Fibroblast of skin of right biceps (primary cell): ENCODE results near the gene NHLH2.

Experiments used
- DNase-seq: peaks from one replicate; pipeline ENCODE4 v3.0.0-alpha.2; 2013

The NHLH2 gene

DNA sequence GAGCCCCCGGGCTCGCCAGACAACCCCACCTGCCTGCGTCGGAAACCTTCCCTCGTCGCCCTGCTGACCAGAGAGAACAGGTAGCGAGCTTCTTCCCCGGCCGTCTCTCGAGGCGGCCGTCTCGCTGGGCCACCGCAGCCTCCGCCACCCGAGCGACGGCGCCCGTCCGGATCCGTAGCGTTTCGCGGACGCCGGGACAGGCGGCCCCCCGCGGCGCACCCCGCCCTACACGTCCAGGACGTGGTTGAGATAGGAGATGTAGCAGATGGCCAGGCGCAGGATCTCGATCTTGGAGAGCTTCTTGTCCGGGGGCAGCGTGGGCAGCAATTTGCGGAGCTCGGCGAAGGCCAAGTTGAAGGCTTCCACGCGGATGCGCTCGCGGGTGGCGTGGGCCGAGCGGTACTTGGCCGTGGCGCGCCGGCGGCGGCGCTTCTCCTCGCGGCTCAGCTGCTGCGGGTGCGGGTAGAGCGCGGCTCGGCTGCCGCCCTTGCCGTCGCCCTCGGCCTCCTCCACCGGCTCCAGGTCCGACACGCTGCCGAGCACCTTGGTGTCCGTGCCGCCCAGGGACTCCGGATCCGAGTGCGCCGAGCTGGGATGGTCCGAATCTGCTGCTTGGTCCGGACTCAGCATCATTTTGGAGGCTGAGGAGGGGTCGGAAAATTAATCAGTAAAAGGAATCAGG, 3.0 kb downstream of the NHLH2 start:
- no peak for DNase-seq

DNA sequence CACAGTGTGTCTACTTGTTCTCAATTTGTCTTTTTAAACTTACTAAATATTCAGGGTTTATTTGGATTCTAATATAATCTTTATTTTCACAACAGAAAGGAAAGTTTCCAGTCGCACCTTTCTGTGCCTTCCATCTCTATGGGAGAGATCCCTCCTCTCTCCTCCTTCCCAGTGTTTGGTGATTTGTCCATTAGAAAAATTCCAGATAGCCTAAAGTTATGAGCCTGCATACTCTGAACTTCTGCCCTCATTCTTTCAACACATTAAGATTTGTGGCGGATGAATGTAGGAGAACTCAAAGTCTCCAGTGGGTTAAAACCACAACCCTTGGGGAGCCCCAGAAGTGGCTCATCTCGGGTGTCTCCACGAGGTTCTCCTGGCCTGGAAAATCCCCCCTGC, 3.6 kb downstream of the NHLH2 start:
- peak; percentile 20 for DNase-seq

DNA sequence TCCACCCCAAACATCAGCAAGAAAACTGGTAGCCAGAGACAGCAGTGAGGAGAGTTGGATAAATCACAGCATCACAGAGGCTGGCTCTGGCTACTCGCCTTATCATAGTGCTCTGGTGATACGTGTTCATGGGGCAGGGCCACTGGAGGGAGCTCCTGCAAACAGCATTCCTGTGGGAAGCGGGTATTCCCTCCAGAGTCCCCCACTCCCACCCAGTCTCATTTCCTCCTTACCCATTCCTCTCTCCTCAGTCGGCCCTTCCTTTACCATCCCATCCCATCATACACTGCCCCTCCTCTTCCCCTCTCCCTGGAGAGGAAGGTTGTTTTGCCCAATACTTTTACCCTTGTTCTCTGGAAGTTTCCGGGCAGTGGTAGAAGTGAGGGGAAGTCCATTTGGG, 7.1 kb downstream of the NHLH2 start:
- peak; percentile 30 for DNase-seq

DNA sequence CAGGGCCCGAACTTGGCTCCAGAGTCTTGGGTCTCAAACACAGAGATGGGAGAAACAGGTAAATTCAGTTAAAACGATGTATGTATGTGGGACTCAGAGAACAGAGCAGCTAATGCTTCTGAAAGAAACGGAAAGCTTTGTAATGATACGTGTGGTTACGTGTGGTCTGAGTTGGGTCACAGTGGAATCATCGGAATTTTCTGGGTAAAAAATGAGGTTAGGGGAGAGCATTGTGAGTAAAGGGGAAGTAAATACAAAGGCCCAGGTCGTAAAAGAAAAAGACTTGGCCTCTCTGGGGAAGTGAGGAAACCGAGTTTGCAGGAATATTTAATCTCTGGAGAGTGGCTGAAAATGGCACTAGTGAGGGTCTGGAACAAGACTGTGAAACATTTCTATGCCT, 8.3 kb downstream of the NHLH2 start:
- DNase-seq, result peak; percentile 36

DNA sequence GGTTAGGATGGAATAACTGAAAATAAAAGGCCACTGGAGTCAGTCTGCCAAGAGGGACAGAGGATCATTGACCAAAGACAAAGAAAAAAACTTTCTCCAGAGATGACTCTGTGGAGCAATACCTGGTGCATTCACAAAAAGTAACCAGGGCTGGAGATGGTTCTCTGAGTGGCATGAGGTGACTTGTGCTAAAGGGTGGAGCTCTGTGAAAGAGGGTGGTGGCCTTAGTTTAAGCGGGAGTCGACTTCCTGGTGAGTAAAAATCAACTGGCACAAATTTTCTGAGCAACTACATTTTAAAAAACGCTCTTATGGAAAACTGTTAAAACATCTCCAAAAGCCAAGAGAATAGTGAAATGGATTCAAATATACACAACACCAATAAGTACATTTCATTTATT, 10.0 kb downstream of the NHLH2 start:
- DNase-seq, result no peak

DNA sequence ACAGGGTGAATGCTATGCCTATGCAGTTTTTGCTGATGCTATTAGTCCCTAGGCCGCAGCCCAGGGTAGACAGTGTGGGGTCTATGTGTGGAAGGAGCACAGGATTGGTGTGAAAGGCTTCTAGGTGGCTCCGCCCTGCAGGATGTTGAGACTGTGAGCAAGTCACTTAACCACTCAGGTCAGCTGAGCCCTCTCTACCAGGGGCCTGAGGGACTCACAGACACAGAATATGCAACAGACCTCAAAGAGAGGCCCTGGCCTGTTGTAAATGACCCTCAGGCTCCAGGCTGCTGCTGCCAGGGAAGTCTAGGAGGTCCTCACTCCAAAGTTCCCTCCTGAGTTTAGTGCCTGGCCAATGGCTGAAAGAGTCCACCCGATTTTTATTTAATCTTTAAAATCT, 11.0 kb downstream of the NHLH2 start:
- no peak for DNase-seq

DNA sequence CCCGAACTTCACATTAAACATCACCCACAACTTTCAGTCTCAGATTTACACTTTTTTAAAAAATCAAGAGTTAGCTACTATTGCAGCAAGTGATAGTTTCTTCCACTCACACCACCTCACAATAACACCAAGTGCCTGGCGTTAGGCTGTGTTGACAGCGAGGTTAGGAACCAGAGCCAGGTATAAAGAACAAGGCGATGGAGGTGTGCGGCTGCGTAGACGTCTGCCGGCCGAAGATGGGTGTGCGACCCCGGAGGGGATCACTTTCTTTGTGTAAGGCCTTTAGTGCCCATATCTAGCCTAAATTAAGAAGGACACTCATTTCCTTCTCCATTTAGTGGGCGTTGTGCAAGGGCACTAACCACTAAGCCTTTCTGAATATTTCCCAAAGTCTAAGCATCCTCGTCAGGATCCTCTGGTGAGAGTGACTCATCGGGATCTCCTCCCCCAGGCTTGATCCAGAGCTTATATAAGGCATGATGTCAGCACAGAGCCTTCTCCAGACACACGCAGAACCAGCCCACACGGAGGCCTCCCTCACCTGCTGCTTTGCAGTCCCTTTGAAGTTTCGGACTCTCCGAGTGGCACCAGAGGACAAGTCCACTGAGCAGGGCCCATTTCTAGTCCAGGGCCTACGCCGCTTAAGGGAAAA, 11.8 kb downstream of the NHLH2 start:
- peak; percentile 94 for DNase-seq

DNA sequence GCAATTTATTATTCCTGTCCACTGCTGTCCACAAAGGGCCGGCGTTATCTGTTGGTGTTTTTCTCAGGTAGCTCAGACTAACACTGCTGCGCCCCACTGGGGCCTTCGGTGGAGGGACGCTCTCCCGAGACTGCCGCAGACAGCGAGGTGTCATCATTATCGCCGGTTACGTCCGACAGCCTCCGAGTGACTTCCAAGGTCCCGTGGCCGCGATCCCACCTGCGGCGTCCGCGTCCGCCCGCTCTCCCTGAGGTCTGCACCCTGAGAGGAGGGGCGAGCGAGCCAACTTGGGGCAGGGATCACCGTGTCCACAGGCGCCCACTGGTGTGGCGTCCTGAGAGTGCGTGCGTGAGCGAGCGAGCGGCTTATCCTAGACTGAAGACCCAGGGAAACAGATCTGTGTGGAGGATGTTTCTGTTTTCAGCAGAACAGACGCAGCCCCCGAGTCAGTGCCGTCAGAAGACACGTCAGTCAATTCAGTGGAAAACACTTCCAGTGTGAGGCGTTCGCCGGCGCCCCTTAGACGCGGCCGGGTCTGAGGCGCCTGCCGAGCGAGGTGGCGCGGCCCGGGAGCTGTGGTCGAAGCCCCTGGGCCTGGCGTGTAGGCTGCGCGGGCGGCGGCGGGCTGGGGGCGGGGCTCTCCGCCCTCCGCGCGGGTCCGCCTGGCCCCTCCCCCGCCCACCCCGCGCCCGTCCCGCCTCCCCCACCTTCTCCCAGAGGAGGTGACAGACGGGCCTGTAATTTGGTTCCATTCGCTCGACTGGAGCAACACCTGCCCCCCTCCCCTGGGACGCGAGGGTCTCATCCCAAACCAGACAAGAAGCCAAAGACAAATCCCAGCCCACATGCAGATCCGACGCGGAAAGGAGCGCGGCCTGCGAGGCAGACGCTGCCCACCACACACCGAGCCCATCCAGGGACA, 12.6 kb downstream of the NHLH2 start:
- DNase-seq, result peak; percentile 27

DNA sequence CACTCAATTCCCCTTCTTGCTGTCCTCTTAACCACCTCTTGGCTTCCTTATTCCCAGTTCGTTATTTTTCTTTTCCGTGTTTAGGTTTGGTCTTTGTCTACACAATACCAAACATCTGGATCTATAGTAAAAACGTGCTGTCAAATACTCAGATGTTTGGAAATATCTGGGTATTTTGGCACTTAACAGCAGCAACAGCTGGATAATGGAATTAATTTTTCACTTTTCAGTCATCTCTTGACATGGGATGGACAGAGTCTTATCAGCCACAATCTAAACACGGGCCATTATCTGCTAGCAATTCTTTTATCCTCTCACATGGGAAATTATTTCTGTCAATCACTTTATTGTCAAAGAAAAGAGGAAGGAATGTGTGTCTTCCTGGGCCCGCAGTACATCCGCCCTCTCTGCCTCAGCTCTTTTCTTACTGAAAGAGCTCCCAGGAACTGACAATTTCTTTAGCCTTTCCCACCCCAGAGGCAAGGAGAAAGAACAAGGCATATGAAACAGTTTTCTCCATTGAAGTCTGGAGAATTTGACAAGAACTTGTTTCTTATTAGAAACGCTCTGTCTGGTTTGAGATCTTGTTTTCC, 13.4 kb downstream of the NHLH2 start:
- no peak for DNase-seq

DNA sequence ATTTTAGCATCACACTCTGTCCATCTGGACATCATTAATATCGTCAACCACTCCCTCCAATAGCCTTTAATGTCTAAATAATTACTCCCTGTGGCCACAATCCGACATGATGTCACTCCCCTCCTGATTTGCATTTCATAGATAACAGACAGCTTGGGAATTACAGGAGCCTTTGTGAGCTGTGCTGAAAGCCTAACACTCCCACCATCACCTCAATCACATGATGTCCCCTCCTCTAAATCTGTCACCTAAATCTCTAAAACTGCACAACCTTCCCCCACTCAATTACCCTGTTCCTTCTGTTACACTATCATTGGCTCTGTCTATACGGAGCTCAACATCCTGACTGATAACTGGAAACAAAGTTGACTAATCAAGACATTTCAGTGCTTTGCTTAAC, 14.3 kb downstream of the NHLH2 start:
- peak; percentile 20 for DNase-seq

DNA sequence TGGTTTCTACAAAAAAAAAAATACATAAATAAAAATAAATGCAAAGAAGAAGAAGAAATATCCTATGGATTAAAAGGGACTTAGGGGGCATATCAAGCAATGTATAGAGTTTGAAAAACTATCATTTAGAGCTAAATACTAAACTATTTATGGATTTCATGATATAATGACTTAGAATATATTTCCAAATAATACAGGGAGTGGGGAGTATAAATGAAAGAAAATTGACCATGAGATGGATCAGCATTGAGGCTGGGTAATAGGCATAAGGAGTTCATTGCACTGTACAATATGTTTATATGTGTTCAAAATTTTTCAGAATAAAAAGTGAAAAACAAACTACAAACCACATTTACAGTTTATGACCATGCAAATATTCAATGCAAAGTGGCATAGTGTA, 18.8 kb downstream of the NHLH2 start:
- no peak for DNase-seq

DNA sequence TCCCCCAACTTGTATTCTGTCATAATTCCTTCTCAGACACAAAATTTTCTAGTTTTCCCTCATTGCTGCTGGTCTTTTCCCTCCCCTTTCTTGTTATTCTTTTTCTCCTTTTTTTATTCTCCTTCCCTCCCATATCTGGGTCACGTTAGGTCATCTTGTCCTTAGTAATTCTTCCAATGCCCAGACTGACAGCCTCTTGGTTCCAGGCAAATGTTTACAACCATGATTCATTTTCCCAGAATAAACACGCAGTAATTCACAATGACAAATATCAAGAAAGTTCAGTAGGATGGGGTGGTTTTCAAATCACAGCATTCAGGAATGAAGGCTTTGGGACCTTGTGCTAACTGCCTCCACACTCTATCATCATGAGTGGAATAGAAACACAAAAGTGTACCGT, 25.2 kb downstream of the NHLH2 start:
- DNase-seq, result no peak

DNA sequence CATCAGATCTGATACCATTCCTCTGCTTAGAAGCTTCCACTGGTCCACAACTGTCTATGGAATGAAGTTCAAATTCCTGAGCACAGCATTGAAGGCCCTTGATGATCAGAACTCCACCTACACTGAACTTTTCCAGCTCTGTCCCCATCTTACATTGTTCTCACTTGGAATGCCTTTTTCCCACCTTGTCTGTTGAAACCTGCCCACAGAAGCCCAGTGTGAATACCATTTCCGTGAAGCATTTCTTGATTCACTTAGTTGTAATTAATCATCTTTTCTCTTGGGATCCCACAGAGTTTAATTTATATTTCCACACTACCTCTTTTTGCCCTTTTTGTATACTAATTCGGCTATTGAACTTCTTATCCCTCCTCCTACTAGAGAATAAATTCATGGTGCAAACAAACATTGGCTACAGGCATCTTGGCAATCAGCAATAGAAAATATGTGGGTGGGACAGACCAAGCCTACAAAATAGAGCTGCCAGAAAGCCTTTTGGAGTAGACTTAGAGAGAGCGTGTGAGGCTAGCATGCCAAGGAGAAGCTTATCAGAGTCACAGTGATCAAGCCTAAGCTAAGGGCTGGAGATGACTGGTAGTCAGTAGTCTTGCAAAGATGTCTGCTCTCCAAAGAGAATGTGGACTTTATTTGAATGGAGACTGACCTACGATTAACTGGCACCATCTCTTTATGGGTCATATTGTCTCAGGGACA, 26.1 kb downstream of the NHLH2 start:
- DNase-seq, result no peak

DNA sequence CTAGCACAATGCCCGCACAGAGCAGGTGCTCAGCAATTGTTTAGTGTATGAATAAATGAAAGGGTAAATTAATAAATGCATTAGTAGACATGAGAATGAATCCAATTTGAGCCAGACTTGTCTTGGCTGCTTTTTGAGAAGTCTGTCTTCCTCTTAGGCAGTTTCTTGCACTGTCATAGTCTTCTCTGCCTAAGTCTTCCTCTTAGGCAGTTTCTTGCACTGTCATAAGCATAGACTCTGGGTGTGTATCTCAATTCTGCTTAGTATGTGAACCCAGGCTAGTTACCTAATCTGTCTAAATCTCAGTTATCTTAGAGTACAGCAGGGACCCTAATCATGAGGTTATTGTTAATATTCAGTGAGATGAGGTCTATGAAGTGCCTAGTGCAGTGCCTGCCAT, 27.2 kb downstream of the NHLH2 start:
- no peak for DNase-seq

DNA sequence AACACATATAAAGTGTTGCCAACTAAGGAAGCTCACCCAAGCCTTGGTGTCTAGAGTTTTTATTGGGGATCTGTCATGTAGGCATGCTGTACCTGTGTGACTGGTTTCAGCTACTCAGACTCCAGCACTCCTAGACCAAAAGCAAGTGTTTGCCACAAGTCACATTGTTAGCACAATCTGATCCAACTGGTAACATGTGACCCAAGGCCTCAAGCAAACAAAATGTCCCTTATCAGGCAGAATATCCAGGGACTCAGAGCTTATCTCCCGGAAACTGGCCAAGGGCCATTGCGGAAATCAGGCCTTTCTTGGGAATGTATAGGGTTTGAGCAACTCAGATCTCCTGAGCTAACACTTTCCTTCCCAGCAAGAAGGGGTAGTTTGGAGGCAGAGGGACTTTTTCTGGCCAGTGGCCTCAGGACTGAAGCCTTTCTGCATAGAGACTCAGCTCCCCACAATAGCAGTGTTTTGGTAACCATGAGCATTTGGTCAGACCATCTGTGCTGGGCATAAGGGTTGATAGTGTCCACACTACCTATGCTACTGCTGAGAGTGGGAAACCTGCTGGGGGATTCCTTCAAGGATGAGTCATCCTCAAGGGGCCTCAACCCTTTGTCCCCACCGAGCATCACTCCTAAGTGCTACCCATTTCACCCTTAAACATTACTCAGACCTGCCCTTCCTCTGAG, 29.6 kb downstream of the NHLH2 start:
- DNase-seq, result no peak

DNA sequence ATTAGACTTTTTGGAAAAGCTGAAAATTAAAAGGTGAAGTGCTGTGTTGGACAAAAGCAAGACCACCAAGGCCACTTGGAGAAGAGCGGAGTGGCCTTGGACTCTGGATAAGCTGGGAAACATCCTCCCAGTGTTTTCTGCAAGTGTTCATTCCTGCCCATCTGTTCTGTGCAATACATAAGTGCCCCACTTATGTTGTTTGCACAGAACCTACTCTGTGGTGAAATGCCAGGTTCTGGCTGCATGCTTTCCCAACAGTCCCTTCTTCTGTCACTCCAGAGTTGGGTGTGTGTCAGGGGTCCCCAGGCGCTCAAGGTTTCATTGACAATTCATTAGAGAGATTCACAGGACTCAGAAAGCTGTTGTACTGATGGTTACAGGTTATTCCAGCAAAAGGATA, 30.3 kb downstream of the NHLH2 start:
- DNase-seq, result no peak

DNA sequence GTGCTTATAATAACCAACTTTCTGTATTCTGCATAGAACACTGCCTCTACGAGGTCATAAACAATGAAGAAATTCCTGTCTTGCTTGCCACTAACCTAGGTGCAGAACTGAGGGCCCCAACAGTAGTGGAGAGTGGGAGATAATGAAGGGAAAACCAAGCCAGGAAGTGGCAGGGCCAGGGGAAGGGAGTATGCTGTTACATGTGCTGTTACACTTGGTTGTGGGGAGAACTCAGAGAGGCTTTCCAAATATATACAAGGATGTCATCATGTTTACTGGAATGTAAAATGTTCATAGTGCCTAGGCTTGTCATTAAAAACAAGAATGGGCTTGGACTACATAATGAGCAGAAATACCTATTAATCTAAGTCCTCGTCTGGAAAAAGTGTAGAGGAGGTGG, 31.1 kb downstream of the NHLH2 start:
- no peak for DNase-seq

DNA sequence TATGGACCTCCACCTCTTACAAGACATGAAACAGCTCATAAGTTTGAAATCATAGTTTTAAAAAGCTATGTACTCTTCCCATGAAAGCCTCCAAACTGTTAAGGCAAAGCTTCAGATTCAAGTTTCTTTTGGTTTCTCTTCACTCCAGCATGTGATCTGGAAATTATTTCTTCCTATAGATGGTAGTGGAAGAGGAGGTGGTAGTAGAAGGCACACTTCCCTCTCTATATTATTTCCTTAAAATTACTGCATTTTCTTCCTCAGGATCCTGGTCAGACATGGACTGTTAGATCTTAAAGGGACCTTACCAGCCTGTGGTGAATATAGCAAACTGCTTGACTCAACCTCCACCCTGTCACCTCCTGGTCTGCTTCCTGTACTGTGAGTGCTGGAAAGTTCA, 31.9 kb downstream of the NHLH2 start:
- no peak for DNase-seq

DNA sequence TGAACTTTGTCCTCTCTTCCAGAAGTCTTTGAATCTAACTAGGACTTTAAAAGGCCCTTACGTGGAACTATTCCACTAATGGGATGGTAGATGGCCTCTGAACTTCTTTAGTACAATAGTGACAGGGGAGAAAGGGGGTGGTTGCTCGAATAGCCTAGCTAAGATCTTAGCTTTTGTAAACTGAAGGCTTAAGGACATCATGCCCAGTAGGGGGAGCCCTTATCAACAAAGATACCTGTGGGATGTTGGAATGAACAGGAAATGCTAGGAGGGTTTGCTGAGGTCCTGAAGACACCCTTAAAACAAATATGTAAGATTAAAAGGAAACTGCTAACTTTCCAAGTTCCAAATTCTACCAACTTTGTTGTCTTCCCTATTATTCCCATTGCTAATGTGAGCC, 33.2 kb downstream of the NHLH2 start:
- peak; percentile 74 for DNase-seq

DNA sequence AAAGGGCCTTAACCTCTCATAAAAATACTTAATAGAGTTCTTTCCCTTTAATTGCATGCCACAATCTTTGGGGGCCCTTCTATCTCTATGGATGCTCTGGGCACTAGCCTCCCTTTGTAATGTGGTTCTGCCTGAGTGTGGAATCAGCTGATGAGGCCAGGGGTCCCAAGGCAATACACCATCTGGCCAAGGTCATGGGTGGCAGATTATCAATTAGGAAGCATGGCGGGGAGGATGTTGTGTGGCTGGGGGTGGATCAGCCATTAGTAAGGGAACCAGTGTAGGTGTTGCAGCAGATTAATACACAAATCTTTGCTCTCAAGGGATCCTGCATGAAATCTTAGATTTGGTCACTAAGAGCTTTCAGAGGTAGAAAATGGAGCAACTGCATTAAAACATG, 35.3 kb downstream of the NHLH2 start:
- DNase-seq, result no peak

DNA sequence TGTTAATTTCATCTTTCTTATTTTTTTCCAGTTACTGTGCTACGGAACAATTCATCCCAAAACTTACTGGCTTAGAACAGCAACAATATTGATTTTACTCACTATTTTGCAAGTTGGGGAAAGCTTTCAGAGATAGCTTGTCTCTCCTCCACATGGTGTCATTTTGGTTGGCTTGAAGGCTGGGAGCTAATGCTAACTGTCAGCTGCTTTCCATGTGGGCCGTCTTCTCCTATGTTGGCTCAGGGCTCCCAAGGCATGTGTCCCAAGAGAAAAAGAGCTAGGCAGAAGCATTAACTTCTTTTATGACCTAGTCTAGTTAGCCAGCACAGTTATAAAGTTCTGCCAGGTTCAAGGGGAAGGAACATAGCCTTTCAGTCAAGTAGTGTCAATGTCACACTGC, 38.5 kb downstream of the NHLH2 start:
- DNase-seq, result no peak

DNA sequence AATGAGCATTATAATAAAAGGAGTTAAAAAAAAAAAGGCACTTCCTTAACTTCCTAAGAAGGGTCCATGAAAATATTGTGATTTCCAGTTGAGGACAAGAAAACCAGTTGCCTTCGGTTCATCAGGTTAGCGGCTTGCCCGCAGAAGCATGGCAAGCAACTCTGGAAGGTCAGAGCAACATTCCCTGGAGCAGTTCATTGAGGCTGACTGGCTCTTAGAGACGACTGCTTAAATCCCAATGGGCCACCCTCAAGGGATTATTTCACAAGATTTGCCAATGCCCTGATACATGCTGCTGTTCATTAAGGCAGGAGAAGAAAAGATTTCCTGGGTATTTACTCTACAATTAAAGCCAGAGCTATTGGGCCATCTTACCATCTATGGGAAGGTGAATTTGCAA, 43.4 kb downstream of the NHLH2 start:
- DNase-seq, result no peak
